Stimulated activated CD4-positive, alpha-beta T cell treated with anti-CD3 and anti-CD28 coated beads, Interleukin-1b, Interleukin-23, amount 100 ng/mL, for 1 hour (primary cell): Measurements from ENCODE around the gene AGAP9.
"Not testable (repeated sequence)": the region's sequence is repeated elsewhere in the genome, so short reads cannot be mapped to it uniquely, and the experiment has no call there.

Experiments
- DNase-seq, 2 donors: peaks; one replicate each; pipeline ENCODE4 v3.0.0-alpha.2; 2020; ENCODE audit warnings: low read depth in 2 of 2

The AGAP9 gene

DNA sequence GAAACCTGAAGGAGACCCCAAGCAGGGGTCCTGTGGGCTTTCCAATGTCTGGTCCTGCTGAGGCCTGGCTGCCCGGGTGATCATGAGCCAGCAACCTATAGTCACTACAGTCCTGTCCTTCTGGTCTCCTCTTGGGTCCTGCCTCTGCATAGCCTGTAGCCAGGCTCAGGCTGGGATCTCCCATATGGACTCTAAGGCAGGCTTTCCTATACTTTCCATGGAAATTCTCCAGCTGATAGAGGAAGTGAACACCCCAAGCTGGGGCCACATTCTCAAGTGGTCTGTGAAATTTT lies 66.0 kb downstream of the AGAP9 start:
- DNase-seq = no peak

DNA sequence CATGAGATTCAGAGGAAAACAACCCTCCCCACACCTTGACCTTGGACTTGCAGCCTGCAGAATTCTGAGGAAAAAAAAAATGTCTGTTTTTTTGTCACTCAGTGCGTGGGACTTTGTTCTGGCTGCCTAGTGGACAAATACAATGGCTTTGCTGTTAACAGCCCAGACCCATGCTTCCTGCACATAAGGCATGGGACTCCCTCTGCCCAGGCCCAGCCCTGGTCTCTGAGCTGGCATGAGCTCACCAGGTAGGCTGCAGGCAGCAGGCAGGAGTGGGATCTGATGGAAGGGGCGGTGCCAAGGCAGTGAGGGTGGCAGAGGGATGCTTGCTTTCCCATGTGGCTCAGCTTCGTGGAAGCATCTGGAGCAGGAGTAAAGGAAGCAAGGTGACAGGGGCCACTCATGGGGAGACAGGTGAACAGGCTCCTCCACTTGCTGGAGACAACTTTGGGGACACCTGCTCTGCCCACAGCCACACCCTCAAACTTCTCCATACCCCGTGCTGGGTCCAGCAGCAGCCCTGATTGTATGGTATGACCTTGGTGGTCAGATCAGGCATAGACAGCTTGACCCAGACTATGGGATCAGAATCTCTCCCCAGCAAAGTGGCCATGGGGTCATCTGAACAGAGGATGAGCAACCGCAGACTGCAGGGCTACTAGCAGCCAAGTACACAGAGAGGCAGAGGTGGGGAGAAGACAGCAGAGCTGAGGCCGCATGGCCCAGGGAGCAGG lies 66.5 kb downstream of the AGAP9 start:
- DNase-seq = no peak

DNA sequence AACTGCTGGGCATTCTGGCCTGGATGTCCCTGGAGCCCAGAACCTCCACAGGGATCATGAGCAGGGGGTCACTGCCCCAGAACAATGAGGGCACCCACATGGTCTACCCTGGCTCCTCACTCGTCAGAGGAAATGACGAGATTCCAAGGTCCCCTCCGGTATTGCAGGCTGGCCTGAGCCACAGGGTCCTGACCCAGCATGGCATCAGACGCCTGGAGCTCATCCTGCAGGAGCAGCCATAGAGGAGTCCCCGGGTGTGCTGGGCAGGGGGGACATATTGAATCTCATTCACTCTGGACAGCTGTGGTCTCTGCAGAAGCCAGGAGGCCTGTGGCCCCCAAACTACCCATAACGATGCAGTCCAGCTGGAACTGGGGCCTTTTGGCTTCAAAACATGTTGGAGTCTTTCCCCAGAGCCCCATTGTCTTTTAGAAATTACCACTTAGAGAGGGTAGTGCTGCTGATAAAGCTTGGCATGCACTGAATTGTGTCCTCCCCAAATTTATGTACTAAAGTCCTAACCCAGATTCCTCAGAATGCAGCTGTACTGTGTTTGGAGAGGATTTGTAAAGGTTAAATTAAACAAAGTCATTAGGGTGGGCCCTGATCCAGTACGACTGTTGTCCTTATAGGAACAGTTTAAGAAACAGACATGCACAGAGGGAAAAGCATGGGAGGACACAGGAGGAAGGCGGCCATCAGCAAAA lies 67.2 kb downstream of the AGAP9 start:
- no peak for DNase-seq

DNA sequence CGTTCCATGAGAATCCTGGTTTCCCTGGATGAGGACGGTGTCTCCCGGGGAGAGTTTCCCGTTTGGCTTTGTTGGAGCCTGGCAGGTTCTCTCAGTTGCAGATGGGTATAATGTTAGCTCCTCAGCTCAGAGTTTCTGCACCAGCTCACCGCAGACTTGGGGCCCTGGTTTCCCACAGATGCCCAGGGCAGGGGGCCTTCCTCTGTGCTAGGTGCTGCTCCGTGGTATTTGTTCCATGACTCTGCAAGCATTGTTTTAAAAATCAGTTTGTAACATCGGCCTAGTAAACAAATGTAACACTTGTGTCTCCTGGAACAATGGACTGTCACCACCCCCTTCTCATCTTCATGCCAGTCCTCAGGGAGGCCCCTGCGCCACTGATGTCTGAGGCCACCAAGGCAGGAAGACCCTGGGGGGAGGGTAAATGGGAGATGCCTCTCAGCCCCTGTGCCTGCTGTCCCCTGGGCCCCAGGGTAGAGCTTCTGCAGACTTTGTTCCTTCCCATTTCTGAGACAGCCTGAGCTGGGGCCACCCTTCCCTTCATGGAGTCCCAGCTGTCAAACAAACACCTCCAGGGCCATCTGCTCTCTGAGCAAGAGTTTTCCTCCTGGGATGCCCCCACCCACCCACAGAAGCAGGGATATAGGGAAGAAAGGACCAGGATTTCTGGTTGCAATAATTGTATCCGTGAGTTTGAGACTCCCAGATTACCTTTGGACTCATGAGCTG lies 67.9 kb downstream of the AGAP9 start:
- not testable (repeated sequence) for DNase-seq

DNA sequence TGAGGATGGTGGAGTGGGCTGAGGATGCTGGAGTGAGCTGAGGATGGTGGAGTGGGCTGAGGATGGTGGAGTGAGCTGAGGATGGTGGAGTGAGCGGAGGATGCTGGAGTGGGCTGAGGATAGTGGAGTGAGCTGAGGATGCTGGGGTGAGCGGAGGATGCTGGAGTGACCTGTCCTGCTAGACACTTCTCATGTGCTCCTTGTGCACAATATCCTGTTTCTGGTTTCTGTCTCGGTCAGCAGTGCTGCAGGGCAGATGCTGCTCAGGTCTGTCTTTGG lies 68.7 kb downstream of the AGAP9 start:
- DNase-seq = no peak

DNA sequence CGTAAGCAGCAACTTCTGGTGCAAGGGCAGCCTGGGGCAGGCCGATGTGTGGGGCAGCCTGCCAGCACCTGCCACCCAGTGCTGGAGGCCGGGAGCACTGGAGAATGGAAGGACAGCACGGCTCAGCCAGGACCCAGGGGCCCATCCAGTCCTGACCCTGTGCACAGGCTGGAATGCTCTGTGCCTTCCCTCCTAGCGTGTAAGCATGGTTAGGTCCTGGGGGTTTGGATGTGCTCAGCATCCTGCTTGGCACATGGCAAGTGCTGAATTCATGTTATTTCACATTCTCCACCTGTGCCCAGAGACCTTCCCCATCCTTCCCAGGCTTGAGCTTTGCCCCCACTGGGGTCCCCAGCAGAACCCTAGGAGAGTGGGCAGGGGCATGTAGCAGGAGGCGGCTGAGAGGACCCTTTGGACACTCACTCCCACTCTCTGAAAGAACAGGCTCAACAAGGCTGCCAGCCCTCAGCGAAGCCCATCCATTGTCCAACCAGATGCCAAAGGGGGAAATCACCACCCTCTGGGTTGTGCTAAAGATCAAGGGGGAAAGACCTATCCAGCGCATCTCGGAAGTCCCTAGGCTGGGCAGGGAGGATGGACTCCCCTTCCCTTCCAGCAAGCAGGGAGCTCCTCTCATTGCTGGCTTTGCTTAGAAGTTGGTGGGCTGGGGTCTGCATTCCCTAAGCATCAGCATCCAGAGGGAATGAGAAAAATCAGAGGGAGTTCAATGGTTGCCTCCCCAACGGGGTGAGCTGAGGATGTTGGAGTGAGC lies 69.2 kb downstream of the AGAP9 start:
- DNase-seq = no peak

DNA sequence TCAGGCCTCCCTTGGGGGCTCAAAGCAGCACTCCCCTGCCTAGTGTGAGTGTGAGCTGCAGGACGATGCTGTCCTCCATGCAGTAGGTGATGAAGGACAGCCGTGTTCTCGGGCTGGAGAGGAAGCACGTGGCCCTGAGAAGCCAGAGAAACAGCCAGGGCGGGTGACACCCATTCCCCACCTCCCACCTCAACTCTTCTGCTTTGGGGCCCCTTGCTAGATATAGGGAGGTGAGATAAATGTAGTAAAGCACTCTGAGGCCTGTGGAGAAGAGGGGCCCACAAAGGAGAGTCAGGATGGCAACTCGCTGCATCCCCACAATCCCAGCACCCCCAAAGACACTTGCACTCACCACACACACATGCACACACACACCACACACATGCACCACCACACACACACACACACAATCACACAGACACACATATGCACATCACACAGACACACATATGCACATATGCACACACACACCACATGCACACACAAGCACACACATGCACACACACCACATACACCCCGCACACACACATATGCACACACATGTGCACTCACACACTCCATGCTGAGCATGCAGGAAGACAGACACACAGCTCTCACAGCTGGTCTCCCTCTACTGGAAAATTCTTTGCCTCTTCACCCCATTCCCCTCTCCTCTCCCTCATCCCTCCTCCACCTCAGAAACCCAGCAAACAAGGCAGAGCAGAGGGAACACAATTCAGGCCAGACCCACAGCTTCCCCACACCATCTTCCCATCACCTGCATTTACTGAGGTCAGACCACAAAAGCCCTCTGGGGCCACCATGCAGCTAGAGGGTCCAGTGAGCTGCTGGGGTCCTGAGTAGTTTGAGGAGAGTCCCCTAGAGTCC lies 70.1 kb downstream of the AGAP9 start:
- DNase-seq = no peak

DNA sequence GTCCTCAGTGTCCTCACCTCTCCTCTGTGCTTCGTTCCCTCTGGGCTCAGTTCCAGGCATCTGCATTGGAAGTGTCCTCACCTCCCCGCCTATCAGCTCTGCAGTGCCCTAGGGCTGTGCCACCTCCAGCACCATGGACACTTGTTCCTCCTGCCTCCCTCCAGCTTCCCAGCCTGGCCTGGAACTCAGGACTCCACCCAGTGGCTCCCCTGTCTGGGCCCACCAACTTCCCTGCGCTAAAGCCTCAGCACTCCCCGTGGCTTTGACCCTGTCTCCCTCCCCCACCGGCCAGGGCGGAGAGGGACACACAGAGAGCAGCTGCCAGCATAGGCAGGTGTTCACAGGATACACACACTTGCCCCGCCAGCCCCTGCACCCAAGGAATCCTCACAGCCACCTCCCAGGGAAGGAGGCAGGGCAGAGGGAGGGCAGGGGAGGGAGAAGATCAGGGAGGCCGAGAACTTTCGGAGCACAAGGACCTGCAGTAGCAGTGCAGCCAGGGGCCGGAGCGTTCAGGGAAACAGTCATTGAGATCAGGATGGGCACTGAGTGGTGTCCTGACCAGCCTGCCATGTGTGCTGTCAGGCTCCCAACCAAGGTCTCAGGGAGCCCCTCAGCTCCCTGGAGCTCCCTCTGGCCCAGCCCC lies 70.8 kb downstream of the AGAP9 start:
- no peak for DNase-seq

DNA sequence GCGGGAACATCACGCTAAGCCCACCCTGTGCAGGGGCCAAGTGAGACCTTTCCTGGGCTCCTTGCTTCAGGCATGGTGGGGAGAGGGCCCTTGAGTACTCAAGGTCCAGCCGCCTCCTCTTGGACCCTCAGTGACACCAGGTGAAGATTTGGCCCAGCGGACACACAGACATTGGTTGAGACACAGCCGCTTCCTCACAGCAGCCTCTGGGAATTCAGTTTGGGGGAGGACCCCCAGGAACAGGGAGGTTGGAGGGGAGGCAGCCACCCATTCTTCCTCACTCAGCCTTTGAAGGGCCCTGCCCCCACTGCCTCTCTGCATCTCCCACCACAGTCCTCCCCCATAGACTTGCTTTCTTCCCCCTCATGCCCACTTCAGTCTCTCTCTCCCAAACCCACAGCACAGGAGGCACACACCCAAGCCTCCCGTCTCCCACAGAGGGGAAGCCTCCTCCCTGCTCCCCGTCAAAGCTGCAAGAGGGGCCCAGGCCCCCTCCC lies 71.4 kb downstream of the AGAP9 start:
- DNase-seq = no peak
